HG02571 (cell line): Measurements from ENCODE around the gene IKBKE.

Experiments used
- ATAC-seq: cut with Tn5 transposase; IDR thresholded peaks from one replicate; pipeline ENCODE4 v1.9.1; 2021; ENCODE audit warnings: mild to moderate bottlenecking, moderate library complexity; ENCODE audit not compliant: unreplicated experiment

Gene IKBKE

DNA sequence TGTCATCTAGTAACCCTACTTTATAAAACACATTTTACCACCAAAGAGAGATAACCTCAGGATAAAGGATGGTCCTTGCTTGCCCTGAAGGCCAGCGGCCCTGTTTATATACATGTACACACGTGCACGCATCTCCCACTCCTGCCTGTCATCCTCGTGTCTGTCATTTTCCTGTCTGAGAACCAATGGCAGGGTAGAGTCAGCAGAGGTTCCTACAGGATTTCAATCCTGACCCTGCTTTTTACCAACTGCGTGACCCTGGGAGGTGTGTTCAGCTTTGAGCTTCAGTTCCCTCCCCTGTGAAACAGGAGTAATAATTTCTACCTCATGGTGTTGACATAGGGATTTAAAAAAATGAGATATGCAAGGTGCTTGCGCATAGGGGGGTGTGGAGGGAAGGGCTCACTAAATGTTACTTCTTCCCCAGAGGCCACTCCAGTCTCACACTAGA, 24.8 kb downstream of the IKBKE start:
- no peak for ATAC-seq

DNA sequence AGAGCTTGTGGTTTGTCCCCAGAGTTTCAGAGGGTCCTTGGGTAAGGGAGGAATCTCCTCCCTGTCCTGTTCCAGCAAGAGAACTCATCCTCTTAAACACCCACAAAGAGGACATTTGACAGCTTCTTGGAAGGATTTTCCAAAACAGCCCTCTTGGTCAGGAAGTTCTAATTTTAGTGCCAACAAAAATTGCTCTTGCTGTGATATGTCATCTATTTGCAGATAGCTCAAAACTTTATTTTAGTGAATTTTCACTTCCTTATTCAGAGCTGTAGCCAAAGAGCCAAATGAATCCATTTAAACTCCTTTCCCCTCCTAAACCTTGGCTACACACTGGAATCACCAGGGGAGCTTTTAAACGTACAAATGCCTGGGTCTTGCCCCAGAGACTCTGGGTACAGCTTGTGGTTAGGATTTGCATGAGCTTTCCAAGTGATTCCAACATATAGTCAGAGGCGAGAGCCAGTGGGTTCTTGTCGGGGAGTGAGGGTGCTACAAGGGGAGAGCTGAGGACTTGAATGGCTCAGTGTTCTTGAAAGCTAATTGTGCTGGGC, 25.3 kb downstream of the IKBKE start:
- ATAC-seq, result no peak

DNA sequence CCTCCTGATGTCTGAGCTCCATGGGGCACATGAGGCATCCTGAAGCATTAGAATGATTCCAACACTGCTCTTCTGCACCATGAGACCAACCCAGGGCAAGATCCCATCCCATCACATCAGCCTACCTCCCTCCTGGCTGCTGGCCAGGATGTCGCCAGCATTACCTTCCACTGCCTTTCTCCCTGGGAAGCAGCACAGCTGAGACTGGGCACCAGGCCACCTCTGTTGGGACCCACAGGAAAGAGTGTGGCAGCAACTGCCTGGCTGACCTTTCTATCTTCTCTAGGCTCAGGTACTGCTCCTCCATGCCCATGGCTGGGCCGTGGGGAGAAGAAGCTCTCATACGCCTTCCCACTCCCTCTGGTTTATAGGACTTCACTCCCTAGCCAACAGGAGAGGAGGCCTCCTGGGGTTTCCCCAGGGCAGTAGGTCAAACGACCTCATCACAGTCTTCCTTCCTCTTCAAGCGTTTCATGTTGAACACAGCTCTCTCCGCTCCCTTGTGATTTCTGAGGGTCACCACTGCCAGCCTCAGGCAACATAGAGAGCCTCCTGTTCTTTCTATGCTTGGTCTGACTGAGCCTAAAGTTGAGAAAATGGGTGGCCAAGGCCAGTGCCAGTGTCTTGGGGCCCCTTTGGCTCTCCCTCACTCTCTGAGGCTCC, 26.0 kb downstream of the IKBKE start:
- ATAC-seq, result peak; percentile 61

DNA sequence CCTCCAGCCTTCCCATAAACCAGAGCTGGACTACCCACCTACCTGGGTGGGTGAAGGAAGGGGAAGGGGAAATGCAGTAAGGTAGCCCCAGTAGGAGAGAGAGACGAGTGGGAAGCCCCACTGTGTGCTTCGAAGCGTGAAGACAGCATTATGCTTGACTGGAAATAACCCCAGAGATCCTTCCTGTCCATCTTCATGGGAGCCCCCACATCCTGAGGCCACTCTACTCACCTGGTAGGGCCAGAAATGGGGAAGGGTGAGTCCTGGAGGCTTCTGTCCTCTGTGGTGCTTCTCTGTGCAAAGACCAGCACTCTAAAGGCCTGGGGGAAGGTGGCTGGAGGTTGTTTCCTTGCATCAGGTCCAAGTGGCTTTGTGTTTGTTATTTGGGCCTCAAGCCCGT, 27.1 kb downstream of the IKBKE start:
- ATAC-seq, result no peak

DNA sequence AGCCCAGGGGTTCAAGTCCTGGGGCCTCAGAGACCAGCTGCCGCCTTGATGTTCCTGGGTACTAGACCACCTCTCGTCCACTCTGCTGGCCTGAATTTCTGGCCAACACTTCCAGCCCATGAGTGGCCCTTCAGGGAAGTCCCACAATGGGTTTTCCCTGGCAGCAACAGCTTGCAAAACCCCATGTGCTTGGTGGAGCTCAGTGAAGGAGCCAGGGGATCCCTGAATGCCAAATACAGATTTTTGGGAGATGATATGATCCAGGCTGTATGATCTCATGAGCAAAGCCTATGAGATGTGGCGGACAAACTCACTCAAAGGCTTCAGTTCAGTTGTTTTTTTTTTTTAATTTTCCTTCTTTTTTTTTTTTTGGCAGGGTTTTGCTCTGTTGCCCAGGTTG, 27.5 kb downstream of the IKBKE start:
- no peak for ATAC-seq

DNA sequence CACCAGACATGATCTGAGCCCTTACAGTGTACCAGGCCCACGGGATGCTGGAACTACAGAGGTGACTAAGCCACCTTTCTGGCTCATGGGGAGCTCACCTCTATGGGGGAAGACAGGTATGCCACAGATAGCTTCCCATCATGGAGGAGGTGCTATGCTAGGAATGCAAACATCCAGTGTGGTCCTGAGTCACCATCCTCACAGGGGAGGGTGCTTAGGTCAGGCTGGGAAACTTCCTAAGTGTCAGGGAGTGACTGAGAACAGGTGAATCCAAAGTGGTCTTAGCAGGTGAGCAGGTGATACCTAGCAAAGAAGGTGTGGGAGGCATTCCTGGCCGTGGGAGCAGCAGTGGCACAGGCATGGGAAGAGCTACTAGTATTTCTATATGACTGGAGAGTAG, 28.4 kb downstream of the IKBKE start:
- ATAC-seq, result no peak

DNA sequence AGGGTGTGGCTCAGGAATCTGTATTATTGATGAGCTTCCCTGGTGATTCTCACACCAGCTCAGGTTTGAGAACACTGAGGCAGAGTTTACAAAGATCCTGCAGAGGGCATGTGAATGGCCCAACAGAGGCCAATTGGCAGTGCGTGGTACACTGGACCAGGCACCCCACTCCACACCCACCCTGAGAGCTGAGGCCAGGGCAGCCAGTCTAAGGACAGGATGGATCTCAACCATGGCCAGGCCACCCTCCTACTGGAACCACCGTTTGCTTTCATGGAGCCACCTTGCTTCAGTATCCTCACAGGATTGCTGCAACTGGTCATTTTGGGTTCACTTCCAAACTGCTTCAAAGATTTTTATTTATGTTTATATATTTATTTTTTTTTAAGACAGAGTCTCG, 29.8 kb downstream of the IKBKE start:
- no peak for ATAC-seq

DNA sequence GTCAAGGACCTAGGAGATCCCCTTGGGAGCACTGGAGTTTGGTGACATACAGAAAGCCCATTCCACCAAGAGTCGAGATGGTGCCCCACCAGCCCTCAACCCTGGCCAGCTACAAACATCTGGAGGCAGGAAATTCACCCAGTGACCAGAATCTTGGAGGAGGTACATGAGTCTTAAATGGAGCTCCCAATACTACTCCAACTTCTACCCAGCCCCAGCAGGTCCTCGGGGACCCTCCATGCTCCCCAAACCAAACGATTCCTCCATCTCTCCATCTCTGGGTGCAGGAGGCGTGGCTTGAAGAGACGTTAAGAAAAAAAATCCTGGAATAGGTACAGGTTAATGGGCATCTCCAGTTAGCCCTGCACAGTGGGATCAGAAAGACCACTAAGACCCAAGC, 31.6 kb downstream of the IKBKE start:
- no peak for ATAC-seq

DNA sequence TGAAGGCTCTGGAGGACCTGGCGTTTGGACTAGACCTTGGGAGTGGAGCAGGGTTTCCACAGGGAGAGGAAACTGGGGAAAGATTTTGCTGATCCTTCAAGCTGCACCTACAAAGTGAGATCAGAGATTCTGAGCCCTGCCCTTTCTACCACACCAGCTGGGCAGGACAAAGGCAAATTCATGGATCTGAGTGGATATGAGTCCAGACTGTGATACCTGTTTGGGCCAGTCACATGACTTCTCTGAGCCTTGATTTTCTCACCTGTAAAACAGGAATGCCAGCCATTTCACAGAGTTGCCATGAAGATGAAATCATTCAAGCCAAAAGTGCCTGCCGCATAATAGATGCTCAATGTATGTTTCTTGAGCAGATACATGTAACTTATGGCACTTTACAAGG, 32.1 kb downstream of the IKBKE start:
- ATAC-seq, result no peak

DNA sequence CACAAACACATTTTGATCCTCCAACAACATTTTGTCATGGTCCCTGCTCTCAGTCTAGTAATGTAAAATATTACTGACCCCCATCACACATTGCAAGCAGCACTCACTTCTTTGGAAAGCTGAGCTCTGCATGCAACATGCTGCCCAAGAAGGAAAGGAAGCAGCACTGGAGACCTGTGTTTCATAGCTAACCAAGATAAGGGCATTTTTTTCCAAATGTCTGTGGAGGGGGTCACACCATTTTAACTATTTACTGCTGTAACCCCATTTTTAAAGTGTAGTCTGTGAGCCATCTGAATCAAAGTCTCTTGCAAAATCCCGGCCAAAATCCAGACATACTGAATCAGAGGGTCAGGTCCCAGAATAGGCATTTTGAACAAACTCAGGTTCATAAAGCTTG, 32.5 kb downstream of the IKBKE start:
- no peak for ATAC-seq

DNA sequence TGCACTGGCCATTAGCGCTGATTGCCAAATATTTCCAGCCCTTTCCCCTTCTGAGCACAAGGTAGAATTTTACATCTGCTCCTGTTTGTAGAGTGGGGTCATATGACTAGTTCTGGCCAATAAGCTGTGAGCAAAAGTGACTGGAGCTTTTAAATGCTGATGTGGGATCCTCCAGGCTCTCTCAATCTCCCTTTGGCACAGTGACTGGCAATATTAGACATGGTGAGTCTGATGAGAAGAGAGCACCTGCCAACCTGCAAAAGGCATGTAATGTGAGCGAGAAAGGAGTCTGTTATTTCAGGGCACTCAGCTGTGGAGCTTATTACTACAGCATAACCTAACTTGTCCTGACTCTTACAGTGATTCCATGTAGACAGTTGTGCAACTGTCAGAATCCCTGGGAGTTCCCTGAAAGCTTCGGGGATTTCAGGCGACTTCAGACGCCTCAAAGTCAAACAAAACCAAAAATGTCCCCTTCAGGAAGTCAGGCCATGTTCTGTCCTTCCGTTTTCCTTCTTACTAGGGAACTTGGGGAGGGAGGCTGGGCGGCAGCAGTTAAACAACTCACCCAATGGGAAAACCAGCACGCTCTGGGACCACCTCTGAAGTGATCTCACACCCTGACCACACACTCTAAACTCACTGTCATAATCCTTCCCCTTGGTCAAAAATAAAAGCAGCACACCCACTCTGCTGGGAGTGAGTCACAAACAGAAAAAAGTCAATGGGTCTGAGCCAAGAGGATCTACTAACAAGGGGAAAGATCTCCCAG, 33.5 kb downstream of the IKBKE start:
- ATAC-seq, result peak; percentile 53

DNA sequence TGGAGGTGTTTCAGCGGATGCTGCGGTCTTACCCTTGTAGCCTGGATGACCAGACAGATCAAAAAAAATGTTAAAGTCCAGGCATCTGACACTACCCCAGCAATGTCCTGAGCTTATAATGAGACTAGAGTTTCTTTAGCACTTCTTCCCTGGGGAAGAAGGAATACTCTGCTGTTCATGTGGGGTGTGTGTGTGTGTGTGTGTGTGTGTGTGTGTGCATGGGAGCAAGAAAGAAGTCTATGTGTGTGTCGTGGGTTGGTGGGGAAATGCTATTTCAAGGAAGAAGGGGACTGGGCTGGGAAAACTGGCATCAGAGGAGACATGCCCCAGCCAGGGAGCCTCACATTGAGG, 34.1 kb downstream of the IKBKE start:
- no peak for ATAC-seq

DNA sequence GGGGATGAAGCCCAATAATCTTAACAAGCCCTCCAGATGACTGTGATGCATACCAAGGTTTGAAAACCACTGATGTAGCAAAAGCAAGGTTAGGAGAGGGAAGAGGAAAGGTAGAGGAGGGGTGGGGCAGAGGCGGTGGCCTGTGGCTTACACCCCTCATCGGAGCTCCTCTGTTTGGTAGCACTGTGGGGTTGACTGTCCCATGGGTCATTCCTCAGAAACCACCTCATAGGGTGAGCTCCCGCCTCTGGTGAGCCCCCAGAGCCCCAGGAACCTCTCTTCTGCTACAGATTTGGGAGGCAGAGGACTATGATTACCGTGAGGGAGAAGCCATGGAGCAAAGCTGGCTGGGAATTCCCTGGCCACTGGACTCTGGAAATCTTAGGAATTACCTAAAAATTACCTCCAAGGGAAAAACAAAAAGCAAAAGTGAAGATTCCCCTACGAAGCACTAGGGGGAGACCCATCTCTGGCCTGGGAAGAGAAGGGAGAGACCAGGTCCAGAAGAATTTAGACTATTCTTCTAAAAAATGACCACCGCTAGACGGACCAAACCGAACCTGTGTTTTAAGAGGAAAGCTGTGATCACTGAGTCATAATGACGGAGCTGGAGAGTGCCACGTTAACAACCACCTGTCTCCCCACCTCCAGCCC, 35.6 kb downstream of the IKBKE start:
- ATAC-seq, result no peak

DNA sequence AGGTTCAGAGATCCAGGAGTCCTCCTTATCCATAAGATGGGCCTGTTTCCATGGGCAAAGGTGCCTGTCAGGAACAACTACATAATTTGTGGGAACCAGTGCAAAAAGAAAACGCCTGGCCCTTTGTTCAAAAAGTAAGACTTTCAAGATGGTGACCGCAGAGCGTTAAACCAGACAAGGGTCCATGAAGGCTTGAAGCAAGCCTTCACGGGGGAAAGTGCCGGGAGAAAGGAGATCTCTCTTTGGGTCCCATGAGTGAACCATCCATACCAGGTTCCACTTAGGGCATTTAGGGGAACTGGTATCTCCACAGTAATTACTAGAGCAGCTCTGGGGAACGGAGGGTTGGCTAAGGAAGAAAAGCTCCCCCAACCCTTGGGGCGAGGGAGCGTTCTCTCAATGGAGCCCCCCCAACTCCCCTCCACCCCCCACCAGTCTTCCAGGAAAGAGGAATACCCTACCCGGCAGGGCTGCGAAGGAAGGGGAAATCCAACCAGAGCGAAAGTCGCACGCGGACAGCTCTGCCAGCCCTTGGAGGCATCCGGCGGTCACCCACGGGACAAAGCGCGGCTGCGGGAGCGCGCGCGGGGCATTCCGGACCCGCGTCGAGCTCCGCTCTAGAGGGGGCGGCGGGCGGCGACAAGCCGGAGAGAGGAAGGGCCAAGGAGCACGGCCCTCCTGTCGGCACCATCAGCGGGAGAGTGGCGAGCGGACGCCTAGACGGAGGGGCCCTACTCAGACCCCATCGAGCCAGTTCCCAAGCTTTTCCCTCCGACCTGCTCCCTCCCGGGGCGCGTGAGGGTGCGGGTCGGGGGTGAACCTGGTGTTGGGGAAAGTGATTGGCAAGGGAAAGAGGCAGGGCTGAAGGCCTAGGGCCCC, 36.4 kb downstream of the IKBKE start:
- ATAC-seq, result peak; percentile 10

DNA sequence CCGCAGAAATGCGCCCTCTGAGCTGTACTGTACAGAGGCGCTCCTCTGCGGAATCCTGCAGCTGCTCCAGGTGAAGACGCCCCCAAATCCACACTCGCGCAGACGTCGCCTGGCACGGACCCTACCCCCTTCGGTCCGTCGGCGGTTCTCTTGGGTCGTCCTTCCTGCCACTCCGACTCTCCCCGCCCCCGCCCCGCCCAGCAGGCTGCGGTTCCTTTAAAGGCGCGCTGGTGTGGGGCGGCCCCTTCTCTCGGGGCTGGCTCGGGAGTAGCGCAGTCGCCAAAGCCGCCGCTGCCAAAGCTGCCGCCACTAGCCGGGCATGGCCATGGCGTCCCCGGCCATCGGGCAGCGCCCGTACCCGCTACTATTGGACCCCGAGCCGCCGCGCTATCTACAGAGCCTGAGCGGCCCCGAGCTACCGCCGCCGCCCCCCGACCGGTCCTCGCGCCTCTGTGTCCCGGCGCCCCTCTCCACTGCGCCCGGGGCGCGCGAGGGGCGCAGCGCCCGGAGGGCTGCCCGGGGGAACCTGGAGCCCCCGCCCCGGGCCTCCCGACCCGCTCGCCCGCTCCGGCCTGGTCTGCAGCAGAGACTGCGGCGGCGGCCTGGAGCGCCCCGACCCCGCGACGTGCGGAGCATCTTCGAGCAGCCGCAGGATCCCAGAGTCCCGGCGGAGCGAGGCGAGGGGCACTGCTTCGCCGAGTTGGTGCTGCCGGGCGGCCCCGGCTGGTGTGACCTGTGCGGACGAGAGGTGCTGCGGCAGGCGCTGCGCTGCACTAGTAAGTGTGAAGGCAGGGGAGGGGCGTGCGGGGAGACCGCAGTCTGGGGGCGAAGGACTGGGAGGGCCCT, 37.2 kb downstream of the IKBKE start, which contains the start of gene RASSF5:
TSS of gene RASSF5 (plus strand) at position 248 of the 846 bp plus-strand sequence. CDS start at position 320, 72 bp downstream.
- peak; percentile 59 for ATAC-seq

DNA sequence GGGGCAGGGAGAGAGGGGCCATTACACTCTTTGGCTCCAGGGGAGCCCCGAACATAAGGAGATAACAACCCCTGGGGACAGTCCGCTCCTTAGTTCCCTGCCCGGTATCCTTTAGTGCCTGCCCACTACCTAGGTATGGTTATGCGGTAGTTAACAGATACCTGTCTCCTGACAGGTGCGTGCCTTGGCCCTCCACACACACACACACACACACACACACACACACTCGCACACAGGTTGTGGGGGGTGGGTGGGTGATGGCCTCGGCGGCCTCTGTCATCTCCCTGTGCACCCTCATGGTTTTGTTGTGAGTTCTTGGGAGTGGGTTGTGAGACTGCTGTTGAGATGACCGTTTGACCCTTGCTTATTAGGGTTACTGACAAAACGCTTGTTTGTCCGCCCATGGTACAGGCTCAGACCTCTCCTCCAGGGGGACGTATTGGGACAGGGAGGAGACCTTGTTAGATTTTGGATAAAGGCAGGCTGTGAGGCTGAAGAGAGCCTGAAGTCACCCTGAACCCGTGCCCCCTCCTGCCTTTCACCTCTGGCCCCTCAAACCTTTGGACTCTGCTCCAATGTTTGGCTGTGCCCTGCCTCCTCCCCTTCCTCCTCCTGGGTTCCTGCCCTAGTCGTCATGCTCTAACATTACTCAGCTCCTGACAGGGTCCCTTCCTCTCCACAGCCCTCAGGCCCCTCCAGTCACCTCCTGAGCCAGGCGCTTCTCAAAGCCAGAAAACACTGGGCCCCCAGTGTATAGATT, 38.0 kb downstream of the IKBKE start:
- no peak for ATAC-seq

DNA sequence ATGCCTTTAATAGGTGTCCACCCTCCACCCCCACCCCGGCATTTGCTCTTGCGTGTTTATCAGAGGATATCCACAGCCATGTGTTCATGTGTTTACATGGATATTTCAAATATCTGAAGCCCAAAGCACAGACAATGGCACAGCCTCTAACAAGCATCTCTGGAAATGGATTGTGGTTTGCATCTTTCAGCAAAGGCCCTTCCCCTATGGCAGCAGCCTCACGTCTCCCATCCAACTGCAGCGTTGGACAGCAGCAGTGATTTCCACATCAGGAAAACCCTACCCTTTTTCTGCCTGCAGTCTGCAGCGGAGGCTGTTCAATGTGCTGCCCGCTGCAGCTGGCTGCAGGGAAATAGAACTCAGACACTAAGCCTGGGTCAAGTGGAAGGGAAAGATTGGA, 38.7 kb downstream of the IKBKE start:
- no peak for ATAC-seq

DNA sequence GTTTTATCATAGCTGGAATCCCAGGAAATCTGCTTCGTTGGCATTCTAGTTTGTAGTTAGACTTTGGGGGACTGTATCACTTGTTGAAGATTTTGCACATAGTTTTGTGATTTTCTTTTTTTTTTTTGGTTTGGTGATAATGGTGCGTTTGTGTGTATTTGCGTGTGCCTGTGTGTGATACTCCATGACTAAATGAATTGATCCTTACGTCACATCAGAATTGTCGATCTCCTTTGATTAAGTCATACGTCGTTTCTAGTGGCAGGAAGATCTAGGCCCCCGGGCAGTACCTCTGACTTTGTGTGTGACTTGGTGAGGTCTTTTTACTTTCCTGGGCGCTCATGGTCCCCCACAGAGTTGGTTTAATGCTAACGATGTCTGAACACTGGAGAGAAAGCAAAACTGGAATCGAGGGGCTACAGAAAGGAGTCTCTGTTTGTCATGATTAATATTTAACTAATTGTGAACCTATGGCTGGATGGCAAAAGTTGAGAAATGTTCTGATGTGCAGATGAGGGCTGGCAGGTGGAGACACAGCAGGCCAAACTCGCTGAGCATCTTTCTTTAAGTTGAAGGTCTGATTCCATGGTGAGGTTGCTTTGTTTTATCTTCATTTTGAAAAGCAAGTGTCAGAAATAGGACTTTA, 39.5 kb downstream of the IKBKE start:
- no peak for ATAC-seq

DNA sequence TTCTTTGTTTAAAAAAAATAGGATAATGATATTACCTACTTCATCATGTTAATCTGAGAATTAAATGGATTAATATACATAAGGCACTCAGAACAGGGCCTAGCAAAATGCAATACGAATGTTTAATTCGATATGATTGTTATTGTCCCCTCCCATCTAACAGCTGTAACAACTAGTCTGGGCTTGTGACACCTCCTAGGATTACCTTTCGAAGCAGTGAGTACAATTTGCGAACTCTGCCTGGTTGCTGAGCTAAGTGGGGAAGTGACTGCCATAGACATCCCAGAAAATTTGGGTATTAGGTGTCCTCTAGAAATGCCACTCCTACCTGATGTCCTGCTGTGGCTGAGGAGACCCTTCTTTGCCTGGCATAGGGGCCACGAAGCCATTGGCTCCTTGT, 40.1 kb downstream of the IKBKE start:
- no peak for ATAC-seq
